ENCODE data around the gene PSRC1. TPM values are rescaled to one million over a fixed set of nuclear protein-coding genes. Genes with fewer than 3 reads are reported as not detected.

The PSRC1 gene
- total RNA-seq, 1 experiment from 2014 or later, result 60.3 TPM

- H3K9me3 Mint-ChIP-seq, result peaks cover 14 to 21% of the 10 kb centered on the region in 2 experiments
- no peak overlapping the region for H4K91ac ChIP-seq (ENCODE audit: insufficient read length, low read depth, low read length)
Observed at GRCh38 chr1:109248444-109248796, 34.5 kb downstream of the PSRC1 start.

More at GRCh38 chr1:109248444-109248796, 34.5 kb downstream of the PSRC1 start:
- Histone ChIP-seq H2BK5ac (ENCODE audit: insufficient read length, low read length) (no peak overlapping the region), H2BK12ac (ENCODE audit: insufficient read length, low read depth, low read length) (no peak overlapping the region), H4K8ac (replicated peaks; ENCODE audit: insufficient read length, low read depth, low read length) (no peak overlapping the region), H3K9me3 (ENCODE audit: control insufficient read depth, low read depth, low read length) (no peaks in the 10 kb centered on the region), H4K20me1 (ENCODE audit: control insufficient read depth, insufficient read depth, insufficient read length) (no peaks in the 10 kb centered on the region), H3K14ac (ENCODE audit: insufficient read depth, low read length) (no peak overlapping the region; the same call in 1 of the 2 replicates), H3T11ph (ENCODE audit: low read length) (no peak overlapping the region), H3K4me2 (ENCODE audit: insufficient read depth, insufficient read length, low read length) (no peak overlapping the region), H3K18ac (ENCODE audit: insufficient read length, low read depth, low read length) (peak overlapping the region; percentile 39), H3K79me2 (ENCODE audit: insufficient read depth, low read length) (no peaks in the 10 kb centered on the region; the same call in 1 of the 2 replicates), H2BK20ac (ENCODE audit: low read depth, low read length, poor library complexity, severe bottlenecking) (no peak overlapping the region), H3K4me1 (ENCODE audit: insufficient read depth, low read length) (no peaks in the 10 kb centered on the region), H2BK15ac (ENCODE audit: low read depth, low read length) (no peak overlapping the region), H3K23me2 (ENCODE audit: insufficient read length, low read depth, low read length, poor library complexity, severe bottlenecking) (no peaks in the 10 kb centered on the region), H2AK5ac (ENCODE audit: insufficient read length, low read length) (no peak overlapping the region), H2AFZ (ENCODE audit: low read length) (no peak overlapping the region), H3K9ac (ENCODE audit: extremely low read depth, insufficient read length, low read length) (no peak overlapping the region), H4K5ac (ENCODE audit: insufficient read length, low read depth, low read length) (no peak overlapping the region), H3K27ac (ENCODE audit: insufficient read length, low read depth, low read length) (no peak overlapping the region), H3K56ac (ENCODE audit: insufficient read length, low read depth, low read length) (no peak overlapping the region), H3K79me1 (ENCODE audit: insufficient read depth, low read depth, low read length, poor library complexity, severe bottlenecking) (no peaks in the 10 kb centered on the region), H3K23ac (ENCODE audit: insufficient read length, low read depth, low read length) (no peak overlapping the region), H3K27me3 (ENCODE audit: insufficient read depth, low read length) (peaks cover 4% of the 10 kb centered on the region; the same call in 1 of the 2 replicates), H2BK120ac (ENCODE audit: low read depth, low read length, poor library complexity, severe bottlenecking) (no peak overlapping the region), H3K4ac (ENCODE audit: low read depth, low read length) (no peak overlapping the region)
- Mint-ChIP-seq H3K4me3 (peak overlapping the region in 1 of 2 experiments; percentile 32; a peak in 2 of 5 replicates), H3K4me1 (peaks cover 19 to 22% of the 10 kb centered on the region in 2 experiments), H3K27me3 (ENCODE audit: low read depth) (peaks cover 49% of the 10 kb centered on the region), H3K36me3 (ENCODE audit: insufficient read depth in 1 of 3, low read depth in 3 of 3) (peaks cover 22 to 30% (median 25%) of the 10 kb centered on the region in 3 experiments), H3K27ac (no peak overlapping the region)
- TF ChIP-seq, protein P1, sequence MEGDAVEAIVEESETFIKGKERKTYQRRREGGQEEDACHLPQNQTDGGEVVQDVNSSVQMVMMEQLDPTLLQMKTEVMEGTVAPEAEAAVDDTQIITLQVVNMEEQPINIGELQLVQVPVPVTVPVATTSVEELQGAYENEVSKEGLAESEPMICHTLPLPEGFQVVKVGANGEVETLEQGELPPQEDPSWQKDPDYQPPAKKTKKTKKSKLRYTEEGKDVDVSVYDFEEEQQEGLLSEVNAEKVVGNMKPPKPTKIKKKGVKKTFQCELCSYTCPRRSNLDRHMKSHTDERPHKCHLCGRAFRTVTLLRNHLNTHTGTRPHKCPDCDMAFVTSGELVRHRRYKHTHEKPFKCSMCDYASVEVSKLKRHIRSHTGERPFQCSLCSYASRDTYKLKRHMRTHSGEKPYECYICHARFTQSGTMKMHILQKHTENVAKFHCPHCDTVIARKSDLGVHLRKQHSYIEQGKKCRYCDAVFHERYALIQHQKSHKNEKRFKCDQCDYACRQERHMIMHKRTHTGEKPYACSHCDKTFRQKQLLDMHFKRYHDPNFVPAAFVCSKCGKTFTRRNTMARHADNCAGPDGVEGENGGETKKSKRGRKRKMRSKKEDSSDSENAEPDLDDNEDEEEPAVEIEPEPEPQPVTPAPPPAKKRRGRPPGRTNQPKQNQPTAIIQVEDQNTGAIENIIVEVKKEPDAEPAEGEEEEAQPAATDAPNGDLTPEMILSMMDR (conservative IDR thresholded peaks at IDR 0.05), result no peak
- no CpG with 5 or more reads among the region's 7 CpGs for WGBS (ENCODE audit: extremely low coverage, insufficient read length, low lambda C conversion rate)
- DNase-seq, result no peak

All from H9 (cell line).